Thymus (tissue), 11 donors: ENCODE data around the gene SHROOM3. TPM values are rescaled to one million over a fixed set of nuclear protein-coding genes. Genes with fewer than 3 reads are reported as not detected.
"Not testable (repeated sequence)": the region's sequence is repeated elsewhere in the genome, so short reads cannot be mapped to it uniquely, and the experiment has no call there.

Experiments
- DNase-seq, 9 donors: peaks; one replicate each; pipeline ENCODE4 v3.0.0-alpha.2; 2013; ENCODE audit warnings: low spot score in 9 of 9, low read depth in 6 of 9, missing footprints in 1 of 9
- H3K27ac ChIP-seq, 2 donors: one replicate each; pipeline ENCODE4 v1.5.1; 2013; ENCODE audit warnings: control low read depth in 1 of 2, low read depth in 1 of 2, low read length in 1 of 2, mild to moderate bottlenecking in 1 of 2, moderate library complexity in 1 of 2
- H3K27me3 ChIP-seq, 2 donors: one replicate each; pipeline ENCODE4 v1.5.1; 2013; ENCODE audit warnings: low read length in 1 of 2; ENCODE audit not compliant: control insufficient read depth in 2 of 2, insufficient read depth in 1 of 2
- H3K36me3 ChIP-seq, 2 donors: one replicate each; pipeline ENCODE4 v1.5.1; 2013; ENCODE audit warnings: low read length in 1 of 2, mild to moderate bottlenecking in 1 of 2, moderate library complexity in 1 of 2; ENCODE audit not compliant: control insufficient read depth in 2 of 2, insufficient read depth in 2 of 2
- H3K4me1 ChIP-seq, 2 donors: one replicate each; pipeline ENCODE4 v1.5.1; 2013; ENCODE audit warnings: low read length in 2 of 2; ENCODE audit not compliant: control insufficient read depth in 2 of 2, insufficient read depth in 2 of 2
- H3K4me3 ChIP-seq, 2 donors: one replicate each; pipeline ENCODE4 v1.5.1; 2013; ENCODE audit warnings: low read length in 2 of 2, control low read depth in 1 of 2, mild to moderate bottlenecking in 1 of 2
- H3K9me3 ChIP-seq, 2 donors: one replicate each; pipeline ENCODE4 v1.5.1; 2013; ENCODE audit warnings: low read length in 1 of 2, mild to moderate bottlenecking in 1 of 2; ENCODE audit not compliant: control insufficient read depth in 2 of 2, insufficient read depth in 1 of 2
- WGBS: extraction: QIAGEN DNeasy Blood & Tissue Kit; methylation state at CpG from one replicate; pipeline ENCODE4 v1.1.7; 2013; 5-methylcytosine and 5-hydroxymethylcytosine counted together
- polyA plus RNA-seq: library from polyadenylated mRNA; stranded (reverse); fragments of 200-250 nt; gene quantifications from one replicate; pipeline ENCODE4 v1.2.3, GENCODE V29; 2013
- total RNA-seq: library from RNA; stranded (reverse); fragments of 120-200 nt; gene quantifications from one replicate; pipeline ENCODE4 v1.2.4, GENCODE V29; 2013
- donor health status: healthy.

SHROOM3 gene
- total and polyA plus RNA-seq, 2 donors, result 1.2 to 1.7 TPM

DNA sequence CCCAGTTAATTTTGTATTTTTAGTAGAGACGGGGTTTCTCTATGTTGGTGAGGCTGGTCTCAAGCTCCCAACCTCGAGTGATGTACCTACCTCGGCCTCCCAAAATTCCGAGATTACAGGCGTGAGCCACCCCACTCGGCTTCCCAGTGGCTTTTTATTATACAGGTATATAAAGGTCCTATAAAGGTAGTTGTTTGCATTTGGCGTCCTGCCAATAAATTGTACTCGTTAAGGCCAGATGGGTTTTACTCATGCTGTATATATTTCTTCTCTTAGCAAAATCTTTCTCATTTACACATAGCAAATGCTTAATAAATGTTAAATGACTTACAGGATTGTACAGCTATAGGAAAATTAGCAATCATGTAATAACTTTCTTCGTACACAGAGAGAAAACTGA lies 6.9 kb downstream of the SHROOM3 start:
- Histone ChIP-seq H3K27me3 (no peaks in the 10 kb centered on the region), H3K9me3 (no peaks in the 10 kb centered on the region), H3K4me1 (no peaks in the 10 kb centered on the region), H3K36me3 (no peaks in the 10 kb centered on the region), H3K27ac (no peak overlapping the region), H3K4me3 (no peak overlapping the region)
- WGBS, result 96% methylated on average over 9 of the region's 9 CpGs
- DNase-seq, result no peak

DNA sequence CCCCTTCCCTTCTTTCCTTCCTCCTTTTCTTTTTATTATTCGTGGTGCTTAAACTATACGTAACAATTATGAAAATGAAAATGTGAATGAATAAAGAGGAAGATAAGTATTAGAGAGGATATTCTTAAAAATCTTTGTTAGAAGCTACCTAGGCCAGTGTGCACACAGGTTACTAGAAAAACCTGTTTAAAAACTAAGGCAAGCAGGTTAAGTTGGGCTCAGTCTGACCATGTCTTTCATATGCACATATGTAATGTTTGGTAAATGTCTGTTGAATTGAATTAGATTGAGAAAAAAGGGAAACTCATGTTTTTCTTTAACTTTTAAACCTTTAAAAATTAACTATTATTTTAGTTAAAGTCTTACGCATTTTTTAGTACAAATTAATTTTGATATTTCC lies 7.8 kb downstream of the SHROOM3 start:
- no peak for DNase-seq
- Histone ChIP-seq H3K27me3 (no peaks in the 10 kb centered on the region), H3K36me3 (no peaks in the 10 kb centered on the region), H3K9me3 (no peaks in the 10 kb centered on the region), H3K4me3 (no peak overlapping the region), H3K4me1 (no peaks in the 10 kb centered on the region), H3K27ac (no peak overlapping the region)
- WGBS, result 93% methylated on average over 3 of the region's 3 CpGs

DNA sequence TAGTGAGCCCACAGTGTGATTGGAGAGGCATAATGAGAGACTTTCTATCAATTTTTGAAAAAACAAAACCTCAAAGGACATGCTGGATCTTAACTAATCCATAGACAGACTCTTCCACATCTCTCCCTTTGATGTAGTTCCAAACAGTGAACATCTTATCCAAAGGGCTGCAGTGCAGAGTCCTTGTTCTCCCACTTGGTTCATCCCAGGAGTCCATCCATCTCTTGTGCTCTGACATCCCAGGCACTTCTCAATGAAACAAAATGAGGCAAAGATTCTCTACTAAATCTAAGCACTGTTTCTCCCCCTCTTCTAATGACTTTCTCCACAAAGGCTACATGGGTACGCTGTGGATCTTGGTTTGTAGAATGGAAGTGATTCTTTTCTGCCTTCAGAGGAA lies 8.3 kb downstream of the SHROOM3 start:
- WGBS, result 100% methylated on average over 1 of the region's 1 CpG
- no peaks in the 10 kb centered on the region for H3K27me3 ChIP-seq
- H3K36me3 ChIP-seq, result no peaks in the 10 kb centered on the region
- no peaks in the 10 kb centered on the region for H3K4me1 ChIP-seq
- no peak overlapping the region for H3K4me3 ChIP-seq
- DNase-seq, result no peak
- no peak overlapping the region for H3K27ac ChIP-seq
- no peaks in the 10 kb centered on the region for H3K9me3 ChIP-seq

DNA sequence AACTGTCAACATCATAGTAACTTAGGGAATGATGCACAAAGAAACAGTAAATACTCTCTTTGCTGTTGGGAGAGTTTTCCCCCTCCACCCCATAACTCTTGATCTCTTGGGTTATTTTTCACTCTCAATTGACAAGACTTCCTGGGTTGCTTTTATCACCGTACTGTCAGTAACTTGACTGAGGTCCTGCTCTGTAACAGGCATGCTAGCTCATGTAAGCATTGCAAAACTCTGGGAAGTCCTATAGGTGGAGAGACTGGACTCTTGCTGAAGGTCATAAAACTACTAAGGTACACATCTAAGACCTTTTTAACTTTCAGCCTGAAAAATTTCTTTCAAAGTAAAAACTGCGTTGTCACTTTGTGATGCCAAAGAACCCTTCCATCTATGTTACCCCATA lies 10.9 kb downstream of the SHROOM3 start:
- Histone ChIP-seq H3K27ac (no peak overlapping the region), H3K27me3 (no peaks in the 10 kb centered on the region), H3K9me3 (no peaks in the 10 kb centered on the region), H3K4me1 (no peaks in the 10 kb centered on the region), H3K4me3 (no peak overlapping the region), H3K36me3 (no peaks in the 10 kb centered on the region)
- no peak for DNase-seq
- WGBS, result 98% methylated on average over 2 of the region's 2 CpGs

DNA sequence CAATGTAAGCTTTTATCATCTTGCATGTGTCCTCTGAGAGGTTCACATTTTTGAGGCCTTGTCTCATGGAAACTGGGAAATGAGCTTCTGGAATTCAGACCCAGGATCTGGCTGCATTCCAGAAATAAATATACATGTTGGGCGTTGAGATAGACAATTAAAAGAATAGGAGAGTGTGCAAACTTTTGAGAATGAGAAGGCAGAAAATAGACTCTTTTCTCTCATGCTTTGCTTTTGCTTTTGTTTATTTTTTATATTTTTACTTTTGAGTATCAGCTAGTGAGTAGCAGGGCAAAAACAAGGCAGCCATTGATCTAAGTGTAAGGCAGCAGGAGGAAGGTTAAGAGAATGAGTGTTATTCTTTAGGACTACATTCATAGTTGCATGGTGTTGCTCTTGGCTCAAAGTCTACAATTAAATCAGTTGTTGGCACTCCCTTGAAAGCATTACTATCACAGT lies 12.4 kb downstream of the SHROOM3 start:
- Histone ChIP-seq H3K4me3 (no peak overlapping the region), H3K4me1 (no peaks in the 10 kb centered on the region), H3K36me3 (no peaks in the 10 kb centered on the region), H3K9me3 (no peaks in the 10 kb centered on the region), H3K27me3 (no peaks in the 10 kb centered on the region), H3K27ac (no peak overlapping the region)
- 86% methylated on average over 1 of the region's 1 CpG for WGBS
- DNase-seq, result no peak

DNA sequence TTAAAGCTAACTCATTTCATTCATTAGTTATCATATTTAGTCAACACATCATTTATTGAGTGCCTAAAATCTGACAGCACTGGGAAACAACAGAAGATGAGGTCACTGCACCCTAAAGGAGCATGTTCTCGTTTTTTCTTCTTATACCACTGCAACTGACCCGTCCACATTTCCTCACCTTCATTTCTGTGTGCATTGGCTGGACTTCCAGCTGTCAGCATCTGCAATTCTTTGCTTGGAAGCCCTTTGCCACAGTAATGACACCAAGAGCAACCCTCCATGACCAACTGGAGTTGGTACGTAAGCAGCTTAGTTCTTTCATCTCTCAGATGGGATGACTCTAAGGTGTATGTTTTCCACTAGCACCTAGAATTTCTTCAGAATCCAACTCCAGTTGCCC lies 13.2 kb downstream of the SHROOM3 start:
- 94% methylated on average over 3 of the region's 3 CpGs for WGBS
- no peaks in the 10 kb centered on the region for H3K36me3 ChIP-seq

DNA sequence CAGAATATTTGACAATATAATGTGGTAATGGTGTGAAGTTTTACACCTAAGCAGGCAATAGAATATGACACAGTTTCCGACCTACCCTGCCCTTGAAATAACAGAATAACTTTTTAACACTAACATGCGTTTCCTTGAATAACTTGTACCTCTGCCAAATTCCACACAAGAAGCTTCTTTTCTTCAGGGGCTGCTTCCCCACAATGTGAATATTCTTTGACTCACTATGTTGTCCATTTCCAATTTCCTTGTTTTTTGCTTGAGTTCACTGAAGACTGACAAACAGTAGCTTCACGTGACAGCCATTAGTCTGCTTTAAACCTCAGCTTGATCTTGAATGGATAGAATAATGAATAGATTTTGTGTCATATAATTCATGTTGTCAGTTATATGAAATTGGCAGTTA lies 14.3 kb downstream of the SHROOM3 start:
- Histone ChIP-seq H3K9me3 (no peaks in the 10 kb centered on the region), H3K4me3 (no peak overlapping the region), H3K4me1 (no peaks in the 10 kb centered on the region), H3K27ac (no peak overlapping the region), H3K27me3 (no peaks in the 10 kb centered on the region), H3K36me3 (no peaks in the 10 kb centered on the region)
- 91% methylated on average over 3 of the region's 3 CpGs for WGBS
- no peak for DNase-seq

More for the DNA sequence above, 13.2 kb downstream of the SHROOM3 start:
- no peaks in the 10 kb centered on the region for H3K27me3 ChIP-seq
- no peaks in the 10 kb centered on the region for H3K4me1 ChIP-seq
- H3K9me3 ChIP-seq, result no peaks in the 10 kb centered on the region
- DNase-seq, result no peak
- no peak overlapping the region for H3K27ac ChIP-seq
- H3K4me3 ChIP-seq, result no peak overlapping the region

DNA sequence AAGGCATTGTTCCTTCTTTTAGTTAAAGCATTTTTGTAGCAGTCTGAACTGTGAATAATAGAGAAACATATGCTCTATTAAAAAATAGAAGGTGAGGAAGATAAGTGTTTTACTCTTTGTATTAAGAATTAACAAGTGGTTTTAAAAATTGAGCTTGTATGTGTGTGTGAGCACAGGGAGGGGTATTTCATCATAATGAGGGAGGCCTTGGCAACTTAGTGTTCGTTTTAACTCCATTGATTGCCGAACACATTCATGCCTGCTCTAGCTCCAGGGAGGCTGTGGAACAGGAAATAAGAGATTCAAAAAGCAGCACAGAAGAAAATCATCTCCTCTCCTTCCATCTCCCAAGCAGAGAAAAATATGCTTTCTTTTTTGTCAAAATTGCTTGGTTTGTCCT lies 14.8 kb downstream of the SHROOM3 start:
- DNase-seq, result no peak
- Histone ChIP-seq H3K4me3 (no peak overlapping the region), H3K36me3 (no peaks in the 10 kb centered on the region)

DNA sequence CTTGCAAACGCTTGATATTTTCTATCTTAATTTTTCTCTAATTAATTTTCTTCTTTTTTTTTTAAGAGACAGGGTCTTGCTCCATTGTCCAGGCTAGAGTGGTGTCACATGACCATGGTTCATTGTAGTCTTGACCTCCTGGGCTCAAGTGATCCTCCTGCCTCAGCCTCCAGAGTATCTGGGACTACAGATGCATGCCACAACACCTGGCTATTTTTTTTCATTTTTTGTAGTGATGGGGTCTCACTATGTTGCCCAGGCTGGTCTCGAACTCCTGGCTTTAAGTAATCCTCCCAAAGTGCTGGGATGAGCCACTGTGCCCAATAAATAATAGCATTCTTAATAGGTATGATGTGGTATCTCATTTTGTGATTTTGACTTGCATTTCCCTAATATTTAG lies 18.2 kb downstream of the SHROOM3 start:
- Histone ChIP-seq H3K27me3 (no peaks in the 10 kb centered on the region), H3K27ac (no peak overlapping the region), H3K4me1 (no peaks in the 10 kb centered on the region), H3K36me3 (no peaks in the 10 kb centered on the region), H3K9me3 (no peaks in the 10 kb centered on the region), H3K4me3 (no peak overlapping the region)
- WGBS, result 91% methylated on average over 2 of the region's 2 CpGs
- DNase-seq, result no peak

More for the DNA sequence above, 14.8 kb downstream of the SHROOM3 start:
- 91% methylated on average over 2 of the region's 2 CpGs for WGBS
- Histone ChIP-seq H3K27me3 (no peaks in the 10 kb centered on the region), H3K27ac (no peak overlapping the region), H3K4me1 (no peaks in the 10 kb centered on the region), H3K9me3 (no peaks in the 10 kb centered on the region)

DNA sequence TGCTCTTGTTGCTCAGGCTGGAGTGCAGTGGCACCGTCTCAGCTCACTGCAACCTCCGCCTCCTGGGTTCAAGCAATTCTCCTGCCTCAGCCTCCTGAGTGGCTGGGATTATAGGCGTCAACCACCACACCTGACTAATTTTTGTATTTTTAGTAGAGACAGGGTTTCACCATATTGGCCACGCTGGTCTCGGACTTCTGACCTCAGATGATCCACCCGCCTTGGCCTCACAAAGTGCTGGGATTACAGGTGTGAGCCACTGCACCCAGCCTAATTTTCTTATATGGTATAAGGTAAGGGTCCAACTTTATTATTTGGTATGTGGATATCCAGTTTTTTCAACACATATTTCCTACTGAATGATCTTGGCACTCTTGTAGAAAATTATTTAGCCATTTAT lies 19.0 kb downstream of the SHROOM3 start:
- not testable (repeated sequence) for DNase-seq, H3K27me3 ChIP-seq, H3K36me3 ChIP-seq, H3K4me3 ChIP-seq, H3K27ac ChIP-seq, H3K9me3 ChIP-seq, H3K4me1 ChIP-seq
- WGBS, result 97% methylated on average over 6 of the region's 6 CpGs
